Liver (tissue), 9 donors: ENCODE data around the gene NEK10. TPM values are rescaled to one million over a fixed set of nuclear protein-coding genes. Genes with fewer than 3 reads are reported as not detected.
"Not testable (repeated sequence)": the region's sequence is repeated elsewhere in the genome, so short reads cannot be mapped to it uniquely, and the experiment has no call there.

ENCODE experiments used
- DNase-seq: peaks from one replicate; pipeline ENCODE4 v3.0.0-alpha.2; 2017; ENCODE audit warnings: low spot score
- H3K27ac ChIP-seq, 2 donors: one replicate each; pipeline ENCODE4 v1.7.0; 2013; ENCODE audit warnings: inconsistent platforms in 2 of 2, low read length in 2 of 2, control low read depth in 1 of 2, low read depth in 1 of 2, mild to moderate bottlenecking in 1 of 2
- H3K27me3 ChIP-seq, 4 donors: one replicate each; pipeline versions ENCODE4 v1.6.1 to v1.7.0; 2013; ENCODE audit warnings: low read length in 3 of 4, inconsistent platforms in 1 of 4, mild to moderate bottlenecking in 1 of 4, moderate library complexity in 1 of 4; ENCODE audit not compliant: control insufficient read depth in 4 of 4, insufficient read depth in 4 of 4
- H3K36me3 ChIP-seq, 4 donors: one replicate each; pipeline versions ENCODE4 v1.6.1 to v1.7.0; 2013; ENCODE audit warnings: low read length in 3 of 4, mild to moderate bottlenecking in 3 of 4, low read depth in 1 of 4, moderate library complexity in 1 of 4; ENCODE audit not compliant: control insufficient read depth in 4 of 4, insufficient read depth in 3 of 4
- H3K4me1 ChIP-seq, 4 donors: one replicate each; pipeline versions ENCODE4 v1.6.1 to v1.7.0; 2013; ENCODE audit warnings: low read length in 3 of 4, mild to moderate bottlenecking in 3 of 4, moderate library complexity in 1 of 4; ENCODE audit not compliant: control insufficient read depth in 4 of 4, insufficient read depth in 4 of 4
- H3K4me3 ChIP-seq, 3 donors: one replicate each; pipeline versions ENCODE4 v1.6.1 to v1.7.0; 2013; ENCODE audit warnings: low read length in 3 of 3, control low read depth in 1 of 3, low read depth in 1 of 3, mild to moderate bottlenecking in 1 of 3
- H3K9ac ChIP-seq, 2 donors: one replicate each; pipeline ENCODE4 v1.7.0; 2013; ENCODE audit warnings: low read length in 2 of 2, mild to moderate bottlenecking in 2 of 2, moderate library complexity in 2 of 2, control low read depth in 1 of 2, low read depth in 1 of 2
- H3K9me3 ChIP-seq, 4 donors: one replicate each; pipeline versions ENCODE4 v1.6.1 to v1.7.0; 2013; ENCODE audit warnings: low read length in 3 of 4; ENCODE audit not compliant: control insufficient read depth in 4 of 4
- EGR1 ChIP-seq, 2 donors: IDR thresholded peaks; 2 replicates each; pipeline ENCODE4 v1.6.1; 2016 to 2018; ENCODE audit warnings: antibody characterized with exemption in 2 of 2, low read depth in 2 of 2
- FOXA2 ChIP-seq: IDR thresholded peaks from 2 replicates; pipeline ENCODE4 v1.6.1; 2016; ENCODE audit warnings: antibody characterized with exemption
- GABPA ChIP-seq, 2 donors: IDR thresholded peaks in 1 of 2; conservative IDR thresholded peaks in 1 of 2; 2 replicates each; pipeline ENCODE4 v1.6.1; 2016; ENCODE audit warnings: antibody characterized with exemption in 2 of 2, mild to moderate bottlenecking in 1 of 2, moderate library complexity in 1 of 2
- HNF4A ChIP-seq, 2 donors: conservative IDR thresholded peaks; 2 replicates each; pipeline ENCODE4 v1.6.1; 2016; ENCODE audit warnings: antibody characterized with exemption in 2 of 2, mild to moderate bottlenecking in 2 of 2
- HNF4G ChIP-seq: IDR thresholded peaks from 2 replicates; pipeline ENCODE4 v1.6.1; 2016; ENCODE audit warnings: antibody characterized with exemption
- RAD21 ChIP-seq, 2 donors: IDR thresholded peaks; 2 replicates each; pipeline ENCODE4 v1.6.1; 2016; ENCODE audit warnings: antibody characterized with exemption in 2 of 2, mild to moderate bottlenecking in 2 of 2
- RXRA ChIP-seq, 2 donors: IDR thresholded peaks; 2 replicates each; pipeline ENCODE4 v1.6.1; 2017 to 2018; ENCODE audit warnings: antibody characterized with exemption in 2 of 2, mild to moderate bottlenecking in 1 of 2
- SP1 ChIP-seq: IDR thresholded peaks from 2 replicates; pipeline ENCODE4 v1.6.1; 2018; ENCODE audit warnings: antibody characterized with exemption, mild to moderate bottlenecking
- TAF1 ChIP-seq: conservative IDR thresholded peaks from 2 replicates; pipeline ENCODE4 v1.6.1; 2016; ENCODE audit warnings: antibody characterized with exemption, mild to moderate bottlenecking
- YY1 ChIP-seq: IDR thresholded peaks from 2 replicates; pipeline ENCODE4 v1.6.1; 2016; ENCODE audit warnings: antibody characterized with exemption, mild to moderate bottlenecking
- WGBS: extraction: QIAGEN DNeasy Blood & Tissue Kit; methylation state at CpG from one replicate; pipeline ENCODE4 v1.1.7; 2013; 5-methylcytosine and 5-hydroxymethylcytosine counted together
- polyA plus RNA-seq, 2 donors: library from polyadenylated mRNA; stranded (reverse) in 1 of 2; unstranded in 1 of 2; fragments of 200-250 nt in 1 of 2; fragments of >200 nt in 1 of 2; fragmentation: Nextera tagmentation in 1 of 2; extraction: Ambion mirVana in 1 of 2; gene quantifications; one replicate each; pipeline versions ENCODE4 v1.2.1 to v1.2.3, GENCODE V29; 2013 to 2015
- total RNA-seq, 2 donors: library from RNA; depleted of rRNA; stranded (reverse); fragments of >200 nt; gene quantifications; one replicate each; pipeline ENCODE4 v1.2.3, GENCODE V29; 2014
- TF ChIP-seq, protein P1 (sequence below): IDR thresholded peaks from 2 replicates; pipeline ENCODE4 v1.6.1; 2016; ENCODE audit warnings: antibody characterized with exemption, mild to moderate bottlenecking
- TF ChIP-seq, protein P2 (sequence below): IDR thresholded peaks from 2 replicates; pipeline ENCODE4 v1.6.1; 2016; ENCODE audit warnings: antibody characterized with exemption
- donor health status: healthy.
- donor health status: healthy.
- donor health status: healthy.
- donor health status: healthy.
- donor health status: healthy.

The NEK10 gene
- total and polyA plus RNA-seq, 4 donors: 0.23 to 2.1 (median 0.70) TPM; not detected in 1

DNA sequence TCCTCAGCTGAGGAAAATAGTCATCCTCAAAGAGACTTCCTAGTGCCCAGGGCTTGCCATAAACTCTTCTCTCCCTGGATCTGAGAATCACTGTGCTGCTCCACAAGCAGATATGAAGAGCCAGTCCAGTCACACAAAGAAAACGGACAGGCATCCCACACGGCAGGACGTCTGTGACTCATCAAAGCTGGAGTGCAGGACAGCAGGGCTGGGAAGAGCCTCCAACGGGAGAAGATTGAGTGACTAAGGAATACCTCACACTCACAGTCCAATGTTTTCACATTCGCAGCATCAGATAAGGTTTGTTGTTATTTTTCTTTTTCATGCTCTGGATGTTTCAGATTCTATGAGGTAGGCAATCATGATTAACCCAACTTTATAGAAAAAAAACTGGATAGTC is 57.8 kb downstream of the NEK10 start (continued):
- TF ChIP-seq, protein P1, sequence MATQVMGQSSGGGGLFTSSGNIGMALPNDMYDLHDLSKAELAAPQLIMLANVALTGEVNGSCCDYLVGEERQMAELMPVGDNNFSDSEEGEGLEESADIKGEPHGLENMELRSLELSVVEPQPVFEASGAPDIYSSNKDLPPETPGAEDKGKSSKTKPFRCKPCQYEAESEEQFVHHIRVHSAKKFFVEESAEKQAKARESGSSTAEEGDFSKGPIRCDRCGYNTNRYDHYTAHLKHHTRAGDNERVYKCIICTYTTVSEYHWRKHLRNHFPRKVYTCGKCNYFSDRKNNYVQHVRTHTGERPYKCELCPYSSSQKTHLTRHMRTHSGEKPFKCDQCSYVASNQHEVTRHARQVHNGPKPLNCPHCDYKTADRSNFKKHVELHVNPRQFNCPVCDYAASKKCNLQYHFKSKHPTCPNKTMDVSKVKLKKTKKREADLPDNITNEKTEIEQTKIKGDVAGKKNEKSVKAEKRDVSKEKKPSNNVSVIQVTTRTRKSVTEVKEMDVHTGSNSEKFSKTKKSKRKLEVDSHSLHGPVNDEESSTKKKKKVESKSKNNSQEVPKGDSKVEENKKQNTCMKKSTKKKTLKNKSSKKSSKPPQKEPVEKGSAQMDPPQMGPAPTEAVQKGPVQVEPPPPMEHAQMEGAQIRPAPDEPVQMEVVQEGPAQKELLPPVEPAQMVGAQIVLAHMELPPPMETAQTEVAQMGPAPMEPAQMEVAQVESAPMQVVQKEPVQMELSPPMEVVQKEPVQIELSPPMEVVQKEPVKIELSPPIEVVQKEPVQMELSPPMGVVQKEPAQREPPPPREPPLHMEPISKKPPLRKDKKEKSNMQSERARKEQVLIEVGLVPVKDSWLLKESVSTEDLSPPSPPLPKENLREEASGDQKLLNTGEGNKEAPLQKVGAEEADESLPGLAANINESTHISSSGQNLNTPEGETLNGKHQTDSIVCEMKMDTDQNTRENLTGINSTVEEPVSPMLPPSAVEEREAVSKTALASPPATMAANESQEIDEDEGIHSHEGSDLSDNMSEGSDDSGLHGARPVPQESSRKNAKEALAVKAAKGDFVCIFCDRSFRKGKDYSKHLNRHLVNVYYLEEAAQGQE: no peak

DNA sequence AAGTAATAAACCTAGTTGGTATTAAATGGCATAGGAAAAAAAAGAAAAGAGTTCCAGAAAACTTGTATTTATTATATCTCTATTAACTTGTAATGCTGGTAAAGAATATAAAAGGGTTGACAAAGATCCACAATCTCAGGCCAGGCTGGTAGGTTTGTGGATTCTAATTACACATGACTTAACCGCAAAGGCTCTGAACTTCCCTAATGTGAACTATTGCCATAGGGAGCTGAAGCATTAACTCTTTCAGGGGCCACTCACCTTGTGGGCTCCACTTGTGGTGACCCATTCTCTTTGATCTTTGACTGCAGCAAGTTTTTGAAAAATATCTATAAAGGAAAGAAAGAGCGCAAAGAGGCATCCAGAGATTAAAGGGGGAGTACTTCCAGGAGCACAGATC is 58.5 kb downstream of the NEK10 start:
- H3K9ac ChIP-seq: no peak overlapping the region
- TF ChIP-seq YY1 (no peak), FOXA2 (no peak), RXRA (IDR thresholded peaks at IDR 0.05) (no peak)
- WGBS: 79% methylated on average over 2 of the region's 2 CpGs

DNA sequence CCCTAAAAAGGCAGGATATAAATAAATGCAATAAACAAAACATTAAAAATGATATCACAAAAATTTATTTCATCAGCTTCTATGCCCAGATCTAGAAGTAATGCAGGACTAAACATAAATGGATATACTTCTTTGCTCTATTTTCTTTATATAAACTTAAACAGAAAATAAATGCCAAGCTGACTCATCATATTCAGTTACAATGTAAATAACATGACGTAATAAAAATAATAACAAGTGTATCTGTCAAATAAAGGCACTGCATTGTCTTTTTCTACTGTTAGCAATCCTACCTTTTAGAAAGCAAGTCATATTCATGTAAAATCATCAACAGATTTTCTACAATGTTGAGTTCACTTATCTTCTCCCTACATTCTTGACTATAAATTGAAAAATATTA is 61.6 kb downstream of the NEK10 start:
- Histone ChIP-seq H3K27me3 (no peaks in the 10 kb centered on the region), H3K36me3 (no peaks in the 10 kb centered on the region), H3K9ac (no peak overlapping the region), H3K4me3 (no peak overlapping the region), H3K4me1 (no peaks in the 10 kb centered on the region), H3K27ac (no peak overlapping the region), H3K9me3 (no peaks in the 10 kb centered on the region)
- WGBS: 83% methylated on average over 1 of the region's 1 CpG
- TF ChIP-seq RAD21 (IDR thresholded peaks at IDR 0.05): no peak
- TF ChIP-seq, protein P2, sequence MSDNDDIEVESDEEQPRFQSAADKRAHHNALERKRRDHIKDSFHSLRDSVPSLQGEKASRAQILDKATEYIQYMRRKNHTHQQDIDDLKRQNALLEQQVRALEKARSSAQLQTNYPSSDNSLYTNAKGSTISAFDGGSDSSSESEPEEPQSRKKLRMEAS: no peak
- no peak for TF ChIP-seq GABPA (IDR thresholded peaks at IDR 0.05 in 1 of 2, conservative IDR thresholded peaks at IDR 0.05 in 1 of 2)
- no peak for TF ChIP-seq HNF4G
- TF ChIP-seq HNF4A (conservative IDR thresholded peaks at IDR 0.05): no peak
- no peak for TF ChIP-seq SP1
- no peak for TF ChIP-seq TAF1
- no peak for DNase-seq

More for the DNA sequence above, 58.5 kb downstream of the NEK10 start:
- H3K27me3 ChIP-seq: no peaks in the 10 kb centered on the region
- H3K36me3 ChIP-seq: no peaks in the 10 kb centered on the region
- H3K27ac ChIP-seq: no peak overlapping the region
- H3K4me1 ChIP-seq: no peaks in the 10 kb centered on the region
- DNase-seq: no peak
- no peak overlapping the region for H3K4me3 ChIP-seq
- no peaks in the 10 kb centered on the region for H3K9me3 ChIP-seq

DNA sequence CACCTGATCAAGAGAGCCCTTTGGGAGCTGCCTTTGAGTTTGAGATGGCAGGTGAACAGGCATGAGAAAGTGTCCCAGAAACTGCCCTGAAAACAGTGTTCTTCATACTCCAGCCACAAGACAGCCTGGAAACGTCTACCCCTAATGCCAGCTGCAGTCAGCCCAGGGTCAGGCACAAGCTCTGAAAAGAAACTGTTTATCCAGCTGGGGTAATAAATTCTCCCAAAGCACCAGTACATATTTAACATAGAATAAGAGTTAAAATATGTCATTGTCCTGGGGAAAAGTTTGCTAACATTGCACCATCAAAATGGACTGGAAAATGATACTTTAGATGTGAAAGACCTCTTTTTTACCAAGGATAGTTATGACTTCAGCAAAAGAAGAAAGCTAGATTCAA is 66.3 kb downstream of the NEK10 start:
- Histone ChIP-seq H3K9me3 (no peaks in the 10 kb centered on the region), H3K27ac (no peak overlapping the region), H3K9ac (no peak overlapping the region), H3K4me1 (no peaks in the 10 kb centered on the region), H3K4me3 (no peak overlapping the region), H3K36me3 (no peaks in the 10 kb centered on the region), H3K27me3 (no peaks in the 10 kb centered on the region)
- DNase-seq: no peak
- WGBS: 75% methylated on average over 1 of the region's 1 CpG
- TF ChIP-seq RAD21 (IDR thresholded peaks at IDR 0.05): no peak
- TF ChIP-seq EGR1 (IDR thresholded peaks at IDR 0.05; ENCODE audit: low read depth in 2 of 2): no peak

DNA sequence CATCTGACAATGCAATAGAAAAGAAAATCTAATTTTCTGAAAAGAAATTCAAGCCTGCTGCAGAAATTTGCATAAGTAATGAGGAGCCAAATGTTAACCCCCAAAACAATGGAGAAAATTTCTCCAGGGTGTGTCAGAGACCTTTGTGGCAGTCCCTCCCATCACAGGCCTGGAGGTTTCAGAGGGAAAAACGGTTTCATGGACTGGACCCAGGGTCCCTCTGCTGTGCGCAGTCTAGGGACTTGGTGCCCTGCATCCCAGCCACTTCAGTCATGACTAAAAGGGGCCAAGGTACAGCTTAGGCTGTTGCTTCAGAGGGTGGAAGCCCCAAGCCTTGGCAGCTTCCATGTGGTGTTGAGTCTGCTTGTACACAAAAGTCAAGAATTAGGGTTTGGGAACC is 70.2 kb downstream of the NEK10 start:
- not testable (repeated sequence) for DNase-seq, H3K9me3 ChIP-seq, H3K36me3 ChIP-seq, H3K27me3 ChIP-seq, H3K4me1 ChIP-seq, H3K27ac ChIP-seq, H3K4me3 ChIP-seq, H3K9ac ChIP-seq
- WGBS: 85% methylated on average over 2 of the region's 2 CpGs
